OCI-LY1 (cell line): Measurements from ENCODE around the gene GNB4.

Source experiments
- H2AFZ ChIP-seq: fragments of 200-600 bp; sonication (generic), shearing (Covaris generic); 2 replicates; pipeline ENCODE4 v1.6.0; 2014; ENCODE audit warnings: antibody characterized with exemption, mild to moderate bottlenecking, low read length
- H3F3A ChIP-seq: fragments of 200-600 bp; sonication (generic), shearing (Covaris generic); 2 replicates; pipeline ENCODE4 v1.6.0; 2014; ENCODE audit warnings: mild to moderate bottlenecking, antibody characterized with exemption, low read length, moderate library complexity; ENCODE audit not compliant: insufficient read depth
- H3K27ac ChIP-seq: fragments of 200-600 bp; sonication (generic); 2 replicates; pipeline ENCODE4 v1.5.1; 2014; ENCODE audit warnings: low read length, mixed run types, mild to moderate bottlenecking, low read depth; ENCODE audit not compliant: poor library complexity, severe bottlenecking
- H3K27me3 ChIP-seq: fragments of 200-600 bp; sonication (generic); 2 replicates; pipeline ENCODE4 v1.6.0; 2014; ENCODE audit warnings: antibody characterized with exemption, mild to moderate bottlenecking, low read length, moderate library complexity; ENCODE audit not compliant: insufficient read depth
- H3K36me3 ChIP-seq: fragments of 200-600 bp; sonication (generic); 2 replicates; pipeline ENCODE4 v1.6.1; 2014; ENCODE audit warnings: mild to moderate bottlenecking, antibody characterized with exemption, low read length, moderate library complexity, mixed read lengths; ENCODE audit not compliant: insufficient read depth
- H3K4me1 ChIP-seq: fragments of 200-600 bp; sonication (generic); 2 replicates; pipeline ENCODE4 v1.5.1; 2014; ENCODE audit warnings: mild to moderate bottlenecking, low read length, moderate library complexity; ENCODE audit not compliant: insufficient read depth, severe bottlenecking
- H3K4me2 ChIP-seq: fragments of 200-600 bp; sonication (generic), shearing (Covaris generic); 2 replicates; pipeline ENCODE4 v1.6.1; 2014; ENCODE audit warnings: low read length
- H3K4me3 ChIP-seq: fragments of 200-600 bp; sonication (generic); 2 replicates; pipeline ENCODE4 v1.5.1; 2014; ENCODE audit warnings: low read length, low read depth, mild to moderate bottlenecking, mixed read lengths; ENCODE audit not compliant: poor library complexity, severe bottlenecking
- H3K79me2 ChIP-seq: fragments of 200-600 bp; shearing (Covaris generic); 2 replicates; pipeline ENCODE4 v1.6.1; 2016; ENCODE audit warnings: mixed run types, low read length, mixed read lengths; ENCODE audit not compliant: insufficient read depth
- H3K9ac ChIP-seq: fragments of 200-600 bp; sonication (generic), shearing (Covaris generic); 2 replicates; pipeline ENCODE4 v1.6.1; 2014; ENCODE audit warnings: mild to moderate bottlenecking, low read length, mixed read lengths
- H3K9me2 ChIP-seq: fragments of 200-600 bp; sonication (generic), shearing (Covaris generic); 2 replicates; pipeline ENCODE4 v1.6.1; 2014; ENCODE audit warnings: low read depth, mild to moderate bottlenecking, low read length, mixed read lengths
- H3K9me3 ChIP-seq: fragments of 200-600 bp; shearing (Covaris generic); 2 replicates; pipeline ENCODE4 v1.6.1; 2014; ENCODE audit warnings: low read length, mixed read lengths
- H4K20me1 ChIP-seq: fragments of 200-600 bp; sonication (generic), shearing (Covaris generic); 2 replicates; pipeline ENCODE4 v1.6.0; 2016; ENCODE audit warnings: mild to moderate bottlenecking, low read length; ENCODE audit not compliant: insufficient read depth
- CTCF ChIP-seq: fragments of 200-600 bp; sonication (generic), shearing (Covaris generic); IDR thresholded peaks from 2 replicates; pipeline ENCODE4 v1.5.1; 2017; ENCODE audit warnings: mild to moderate bottlenecking, antibody characterized with exemption, low read length, moderate library complexity, mixed read lengths
- EZH2 ChIP-seq: fragments of 200-600 bp; sonication (generic), shearing (Covaris generic); IDR thresholded peaks from 2 replicates; pipeline ENCODE4 v1.8.0; 2017; ENCODE audit warnings: borderline replicate concordance, mixed run types, mild to moderate bottlenecking, antibody characterized with exemption, low read length, moderate library complexity, mixed read lengths

The GNB4 gene

GRCh38 chr3:179363332-179363731, 87.9 kb downstream of the GNB4 start:
- H2AFZ ChIP-seq = no peak overlapping the region
- H3K27me3 ChIP-seq = no peaks in the 10 kb centered on the region
- no peaks in the 10 kb centered on the region for H3K4me1 ChIP-seq
- H3K9ac ChIP-seq = no peak overlapping the region
- no peak overlapping the region for H3K27ac ChIP-seq
- no peaks in the 10 kb centered on the region for H4K20me1 ChIP-seq
- H3F3A ChIP-seq = peaks cover 3% of the 10 kb centered on the region
- no peak overlapping the region for H3K4me2 ChIP-seq
- H3K79me2 ChIP-seq = 0 out of 2 replicates have a peak, but pooled peaks cover 6% of the 10 kb centered on the region
- peaks cover 81% of the 10 kb centered on the region for H3K36me3 ChIP-seq
- H3K4me3 ChIP-seq = no peak overlapping the region
- no peaks in the 10 kb centered on the region for H3K9me3 ChIP-seq
- TF ChIP-seq CTCF (no peak), EZH2 (no peak)
- no peaks in the 10 kb centered on the region for H3K9me2 ChIP-seq

- Histone ChIP-seq H3K9ac (no peak overlapping the region), H3K36me3 (peaks cover 88% of the 10 kb centered on the region)
Measured at GRCh38 chr3:179355996-179356395, 95.3 kb downstream of the GNB4 start.

DNA sequence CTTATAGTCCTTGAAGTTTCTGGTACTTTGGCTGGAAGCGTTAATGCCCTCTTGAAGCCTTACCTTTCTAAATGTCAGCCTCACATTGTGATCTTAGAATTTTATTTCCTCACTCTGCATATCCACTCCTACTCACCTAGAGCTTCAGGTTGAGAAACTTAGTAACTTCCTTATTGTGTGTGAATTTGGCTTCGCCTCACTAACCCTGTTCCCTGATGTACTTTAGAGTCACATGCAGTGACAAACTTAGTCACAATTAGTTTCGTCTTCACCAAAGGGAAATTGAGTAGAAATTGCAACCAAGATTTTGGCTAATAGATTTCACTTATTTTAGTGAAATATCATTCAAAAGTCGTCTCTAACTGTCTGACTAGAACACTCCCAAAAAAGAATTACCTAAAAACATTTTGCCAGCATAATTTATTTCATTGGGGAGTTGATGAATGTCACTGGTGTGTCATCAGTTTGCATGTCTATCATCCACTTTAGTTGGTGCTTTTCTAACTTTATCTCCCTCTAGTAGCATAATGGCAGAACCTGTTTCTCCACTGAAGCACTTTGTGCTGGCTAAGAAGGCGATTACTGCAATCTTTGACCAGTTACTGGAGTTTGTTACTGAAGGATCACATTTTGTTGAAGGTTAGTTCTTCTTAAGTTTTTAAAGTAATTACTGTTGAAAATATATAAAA, 102.8 kb downstream of the GNB4 start:
- Histone ChIP-seq H3K4me1 (peaks cover 15% of the 10 kb centered on the region), H3K9me2 (no peaks in the 10 kb centered on the region), H3K4me3 (peak overlapping the region; percentile 67), H3K36me3 (peaks cover 35% of the 10 kb centered on the region), H3F3A (no peaks in the 10 kb centered on the region), H3K9me3 (no peaks in the 10 kb centered on the region), H3K27ac (peak overlapping the region; percentile 18), H3K79me2 (peaks cover 17% of the 10 kb centered on the region), H3K27me3 (no peaks in the 10 kb centered on the region), H2AFZ (no peak overlapping the region), H3K4me2 (peak overlapping the region; percentile 84), H3K9ac (peak overlapping the region; percentile 61), H4K20me1 (no peaks in the 10 kb centered on the region)
- no peak for TF ChIP-seq CTCF
- no peak for TF ChIP-seq EZH2

More at GRCh38 chr3:179355996-179356395, 95.3 kb downstream of the GNB4 start:
- Histone ChIP-seq H3K79me2 (no peaks in the 10 kb centered on the region), H3K9me3 (no peaks in the 10 kb centered on the region), H3K27me3 (no peaks in the 10 kb centered on the region), H3K4me1 (no peaks in the 10 kb centered on the region), H2AFZ (no peak overlapping the region), H3F3A (no peaks in the 10 kb centered on the region), H3K4me2 (no peak overlapping the region), H4K20me1 (no peaks in the 10 kb centered on the region), H3K27ac (no peak overlapping the region), H3K4me3 (no peak overlapping the region), H3K9me2 (no peaks in the 10 kb centered on the region)
- no peak for TF ChIP-seq CTCF
- TF ChIP-seq EZH2 = no peak
